Keratinocyte (primary cell): ENCODE data around the gene KRTAP5-10.

ENCODE experiments used
- EZH2 ChIP-seq: IDR thresholded peaks from one replicate; pipeline ENCODE4 v1.6.1; 2012; ENCODE audit warnings: inconsistent platforms, mild to moderate bottlenecking, low read length, moderate library complexity
- TF ChIP-seq, protein P1 (sequence below), 3 experiments: IDR thresholded peaks in 1 of 3; conservative IDR thresholded peaks in 1 of 3; optimal IDR thresholded peaks in 1 of 3; 2 replicates in 2 of 3; 3 replicates in 1 of 3; pipeline versions ENCODE3 to v1.5.1; 2011; ENCODE audit warnings: low read length in 3 of 3, mild to moderate bottlenecking in 3 of 3, moderate library complexity in 2 of 3, control low read depth in 1 of 3, inconsistent platforms in 1 of 3; ENCODE audit not compliant: insufficient read depth in 2 of 3; ENCODE audit errors: extremely low read depth in 1 of 3

- TF ChIP-seq, protein P1, sequence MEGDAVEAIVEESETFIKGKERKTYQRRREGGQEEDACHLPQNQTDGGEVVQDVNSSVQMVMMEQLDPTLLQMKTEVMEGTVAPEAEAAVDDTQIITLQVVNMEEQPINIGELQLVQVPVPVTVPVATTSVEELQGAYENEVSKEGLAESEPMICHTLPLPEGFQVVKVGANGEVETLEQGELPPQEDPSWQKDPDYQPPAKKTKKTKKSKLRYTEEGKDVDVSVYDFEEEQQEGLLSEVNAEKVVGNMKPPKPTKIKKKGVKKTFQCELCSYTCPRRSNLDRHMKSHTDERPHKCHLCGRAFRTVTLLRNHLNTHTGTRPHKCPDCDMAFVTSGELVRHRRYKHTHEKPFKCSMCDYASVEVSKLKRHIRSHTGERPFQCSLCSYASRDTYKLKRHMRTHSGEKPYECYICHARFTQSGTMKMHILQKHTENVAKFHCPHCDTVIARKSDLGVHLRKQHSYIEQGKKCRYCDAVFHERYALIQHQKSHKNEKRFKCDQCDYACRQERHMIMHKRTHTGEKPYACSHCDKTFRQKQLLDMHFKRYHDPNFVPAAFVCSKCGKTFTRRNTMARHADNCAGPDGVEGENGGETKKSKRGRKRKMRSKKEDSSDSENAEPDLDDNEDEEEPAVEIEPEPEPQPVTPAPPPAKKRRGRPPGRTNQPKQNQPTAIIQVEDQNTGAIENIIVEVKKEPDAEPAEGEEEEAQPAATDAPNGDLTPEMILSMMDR (optimal IDR thresholded peaks at IDR 0.05 in 1 of 3, IDR thresholded peaks at IDR 0.05 in 1 of 3, conservative IDR thresholded peaks at IDR 0.05 in 1 of 3; ENCODE audit: extremely low read depth in 1 of 3, insufficient read depth in 2 of 3, low read length in 3 of 3): no peak
- no peak for TF ChIP-seq EZH2
Measured at GRCh38 chr11:71574418-71574817, 9.1 kb downstream of the KRTAP5-10 start.
